HepG2 (cell line): ENCODE results near the gene OR13J1. TPM values are rescaled to one million over a fixed set of nuclear protein-coding genes. Genes with fewer than 3 reads are reported as not detected.

Experiments used
- FOXA3 ChIP-seq: IDR thresholded peaks from 2 replicates; pipeline ENCODE4 v1.6.1; 2016; ENCODE audit warnings: missing genetic modification reagents, missing compliant biosample characterization
- HOXA9 ChIP-seq: sonication (generic); formaldehyde crosslinking; IDR thresholded peaks from 2 replicates; pipeline ENCODE4 v1.8.1; 2022; ENCODE audit warnings: missing genetic modification reagents, mild to moderate bottlenecking, moderate library complexity, borderline replicate concordance
- KDM3A ChIP-seq: IDR thresholded peaks from 2 replicates; pipeline ENCODE4 v1.6.1; 2018; ENCODE audit warnings: low read depth, missing compliant biosample characterization
- MTA3 ChIP-seq: sonication (generic); formaldehyde crosslinking; IDR thresholded peaks from 2 replicates; pipeline ENCODE4 v1.4.0; 2020; ENCODE audit warnings: missing genetic modification reagents
- MTF2 ChIP-seq: sonication (generic); formaldehyde crosslinking; IDR thresholded peaks from 2 replicates; pipeline ENCODE4 v1.5.0; 2020; ENCODE audit warnings: missing genetic modification reagents, borderline replicate concordance
- NPAS2 ChIP-seq: sonication (generic); formaldehyde crosslinking; IDR thresholded peaks from 2 replicates; pipeline ENCODE4 v1.8.0; 2022; ENCODE audit warnings: mild to moderate bottlenecking, missing genetic modification reagents, borderline replicate concordance
- POLR2AphosphoS5 ChIP-seq: IDR thresholded peaks from 2 replicates; pipeline ENCODE4 v1.6.1; 2012; ENCODE audit warnings: low read depth, low read length
- RORA ChIP-seq: sonication (generic); formaldehyde crosslinking; IDR thresholded peaks from 2 replicates; pipeline ENCODE4 v1.5.0; 2020; ENCODE audit warnings: mild to moderate bottlenecking, missing genetic modification reagents, moderate library complexity
- SMYD3 ChIP-seq: sonication (generic); formaldehyde crosslinking; IDR thresholded peaks from 2 replicates; pipeline ENCODE4 v1.8.1; 2023; ENCODE audit warnings: mild to moderate bottlenecking, missing genetic modification reagents
- THAP11 ChIP-seq: IDR thresholded peaks from 2 replicates; pipeline ENCODE4 v1.6.1; 2016; ENCODE audit warnings: missing biosample characterization, missing genetic modification reagents
- YY1 ChIP-seq: IDR thresholded peaks from 2 replicates; pipeline ENCODE4 v1.6.1; 2011; ENCODE audit warnings: low read length, low read depth, moderate library complexity, mild to moderate bottlenecking; ENCODE audit not compliant: insufficient read depth, insufficient replicate concordance
- ZNF207 ChIP-seq: fragments of 450-650 bp; IDR thresholded peaks from 2 replicates; pipeline ENCODE4 v1.6.1; 2016; ENCODE audit warnings: antibody characterized with exemption, borderline replicate concordance
- ZNF235 ChIP-seq: sonication (generic); formaldehyde crosslinking; IDR thresholded peaks from 2 replicates; pipeline ENCODE4 v1.8.1; 2023; ENCODE audit warnings: mild to moderate bottlenecking, missing genetic modification reagents, borderline replicate concordance
- ZNF335 ChIP-seq: sonication (generic); formaldehyde crosslinking; IDR thresholded peaks from 2 replicates; pipeline ENCODE4 v1.4.0; 2020; ENCODE audit warnings: missing genetic modification reagents
- ZNF776 ChIP-seq: sonication (generic); formaldehyde crosslinking; IDR thresholded peaks from 2 replicates; pipeline ENCODE4 v1.4.0; 2020; ENCODE audit warnings: mild to moderate bottlenecking, missing genetic modification reagents
- polyA plus RNA-seq, 8 experiments: library from polyadenylated mRNA; depleted of rRNA in 3 of 8; stranded (reverse) in 7 of 8; unstranded in 1 of 8; fragments of >200 nt; fragmentation: Illumina TruSeq in 4 of 8; extraction: Trizol in 4 of 8; gene quantifications; 2 replicates each; pipeline versions ENCODE4 v1.2.1 to v1.2.3, GENCODE V29; 2011 to 2016; ENCODE audit warnings: low read depth in 4 of 8, missing spikeins in 1 of 8, mixed read lengths in 1 of 8; ENCODE audit not compliant: insufficient read depth in 1 of 8
- total RNA-seq, 5 experiments: library from RNA; depleted of rRNA; stranded (reverse); fragments of >200 nt; fragmentation: Illumina TruSeq; extraction: Trizol; gene quantifications; 2 replicates each; pipeline ENCODE4 v1.2.3, GENCODE V29; 2016; ENCODE audit warnings: low read depth in 1 of 5
- TF ChIP-seq, protein P1 (sequence below): sonication (generic); formaldehyde crosslinking; IDR thresholded peaks from 2 replicates; pipeline ENCODE4 v1.8.1; 2023; ENCODE audit warnings: mild to moderate bottlenecking, missing genetic modification reagents
- TF ChIP-seq, protein P2 (sequence below): IDR thresholded peaks from 2 replicates; pipeline ENCODE4 v1.6.1; 2012; ENCODE audit warnings: low read depth, low read length, improper control_type of control experiment
- TF ChIP-seq, protein P3 (sequence below): sonication (generic); formaldehyde crosslinking; IDR thresholded peaks from 2 replicates; pipeline ENCODE4 v1.4.0; 2020; ENCODE audit warnings: missing genetic modification reagents, mild to moderate bottlenecking, borderline replicate concordance
- TF ChIP-seq, protein P4 (sequence below): sonication (generic); formaldehyde crosslinking; IDR thresholded peaks from 2 replicates; pipeline ENCODE4 v1.4.0; 2020; ENCODE audit warnings: mild to moderate bottlenecking, missing genetic modification reagents
- TF ChIP-seq, protein P5 (sequence below), 2 experiments: sonication (generic) in 1 of 2; formaldehyde crosslinking in 1 of 2; IDR thresholded peaks; 2 replicates each; pipeline versions ENCODE4 v1.4.0 to v1.6.1; 2018 to 2020; ENCODE audit warnings: missing genetic modification reagents in 2 of 2, borderline replicate concordance in 1 of 2, low read depth in 1 of 2, mild to moderate bottlenecking in 1 of 2, missing biosample characterization in 1 of 2

Gene OR13J1
- total and polyA plus RNA-seq, 2 of the 13 experiments (the other 11 are each of a cell fraction or from before 2014, with no cell fraction given), result not detected

DNA sequence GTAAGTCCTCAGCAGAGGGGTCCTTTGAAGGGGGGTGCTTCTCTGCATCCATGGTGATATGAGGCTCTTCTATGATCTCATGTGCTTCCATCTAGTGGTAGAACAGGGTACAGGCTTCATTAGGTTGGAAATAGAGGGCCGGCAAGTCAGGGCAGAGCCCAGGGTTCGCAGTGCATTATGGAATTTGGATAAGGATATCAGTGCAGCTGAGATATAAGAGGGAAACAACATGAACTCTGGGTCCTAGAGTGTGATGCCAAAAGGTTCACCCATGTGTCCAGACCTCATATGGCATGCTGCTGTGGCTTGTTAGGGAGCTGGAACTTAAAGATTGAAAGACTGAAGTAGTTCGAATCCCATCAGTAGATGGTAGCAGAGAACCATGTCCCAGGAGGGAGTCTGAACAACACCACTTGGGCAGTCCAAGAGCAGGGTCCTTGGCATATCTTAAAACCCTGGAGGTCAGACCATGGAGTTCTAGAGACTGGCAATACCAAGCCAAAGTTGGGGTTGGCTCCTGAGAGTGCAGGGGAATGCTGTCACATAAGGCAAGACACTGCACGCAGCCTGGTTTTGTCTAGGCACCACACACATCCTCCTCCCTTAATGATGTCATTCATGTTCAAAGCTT lies 44.0 kb downstream of the OR13J1 start (continued):
- no peak for TF ChIP-seq ZNF235
- TF ChIP-seq HOXA9 (CRISPR knock-in tag), result no peak
- TF ChIP-seq NPAS2 (CRISPR knock-in tag), result no peak
- no peak for TF ChIP-seq KDM3A
- TF ChIP-seq RORA, result no peak
- TF ChIP-seq, protein P1, sequence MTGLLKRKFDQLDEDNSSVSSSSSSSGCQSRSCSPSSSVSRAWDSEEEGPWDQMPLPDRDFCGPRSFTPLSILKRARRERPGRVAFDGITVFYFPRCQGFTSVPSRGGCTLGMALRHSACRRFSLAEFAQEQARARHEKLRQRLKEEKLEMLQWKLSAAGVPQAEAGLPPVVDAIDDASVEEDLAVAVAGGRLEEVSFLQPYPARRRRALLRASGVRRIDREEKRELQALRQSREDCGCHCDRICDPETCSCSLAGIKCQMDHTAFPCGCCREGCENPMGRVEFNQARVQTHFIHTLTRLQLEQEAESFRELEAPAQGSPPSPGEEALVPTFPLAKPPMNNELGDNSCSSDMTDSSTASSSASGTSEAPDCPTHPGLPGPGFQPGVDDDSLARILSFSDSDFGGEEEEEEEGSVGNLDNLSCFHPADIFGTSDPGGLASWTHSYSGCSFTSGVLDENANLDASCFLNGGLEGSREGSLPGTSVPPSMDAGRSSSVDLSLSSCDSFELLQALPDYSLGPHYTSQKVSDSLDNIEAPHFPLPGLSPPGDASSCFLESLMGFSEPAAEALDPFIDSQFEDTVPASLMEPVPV (CRISPR knock-in tag), result 0 out of 2 replicates have a peak, but pooled peaks have one; percentile 27
- TF ChIP-seq, protein P2, sequence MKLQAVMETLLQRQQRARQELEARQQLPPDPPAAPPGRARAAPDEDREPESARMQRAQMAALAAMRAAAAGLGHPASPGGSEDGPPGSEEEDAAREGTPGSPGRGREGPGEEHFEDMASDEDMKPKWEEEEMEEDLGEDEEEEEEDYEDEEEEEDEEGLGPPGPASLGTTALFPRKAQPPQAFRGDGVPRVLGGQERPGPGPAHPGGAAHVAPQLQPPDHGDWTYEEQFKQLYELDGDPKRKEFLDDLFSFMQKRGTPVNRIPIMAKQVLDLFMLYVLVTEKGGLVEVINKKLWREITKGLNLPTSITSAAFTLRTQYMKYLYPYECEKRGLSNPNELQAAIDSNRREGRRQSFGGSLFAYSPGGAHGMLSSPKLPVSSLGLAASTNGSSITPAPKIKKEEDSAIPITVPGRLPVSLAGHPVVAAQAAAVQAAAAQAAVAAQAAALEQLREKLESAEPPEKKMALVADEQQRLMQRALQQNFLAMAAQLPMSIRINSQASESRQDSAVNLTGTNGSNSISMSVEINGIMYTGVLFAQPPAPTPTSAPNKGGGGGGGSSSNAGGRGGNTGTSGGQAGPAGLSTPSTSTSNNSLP, result no peak
- no peak for TF ChIP-seq MTF2 (CRISPR knock-in tag)
- TF ChIP-seq ZNF776 (CRISPR knock-in tag), result no peak
- TF ChIP-seq YY1, result no peak
- TF ChIP-seq, protein P3, sequence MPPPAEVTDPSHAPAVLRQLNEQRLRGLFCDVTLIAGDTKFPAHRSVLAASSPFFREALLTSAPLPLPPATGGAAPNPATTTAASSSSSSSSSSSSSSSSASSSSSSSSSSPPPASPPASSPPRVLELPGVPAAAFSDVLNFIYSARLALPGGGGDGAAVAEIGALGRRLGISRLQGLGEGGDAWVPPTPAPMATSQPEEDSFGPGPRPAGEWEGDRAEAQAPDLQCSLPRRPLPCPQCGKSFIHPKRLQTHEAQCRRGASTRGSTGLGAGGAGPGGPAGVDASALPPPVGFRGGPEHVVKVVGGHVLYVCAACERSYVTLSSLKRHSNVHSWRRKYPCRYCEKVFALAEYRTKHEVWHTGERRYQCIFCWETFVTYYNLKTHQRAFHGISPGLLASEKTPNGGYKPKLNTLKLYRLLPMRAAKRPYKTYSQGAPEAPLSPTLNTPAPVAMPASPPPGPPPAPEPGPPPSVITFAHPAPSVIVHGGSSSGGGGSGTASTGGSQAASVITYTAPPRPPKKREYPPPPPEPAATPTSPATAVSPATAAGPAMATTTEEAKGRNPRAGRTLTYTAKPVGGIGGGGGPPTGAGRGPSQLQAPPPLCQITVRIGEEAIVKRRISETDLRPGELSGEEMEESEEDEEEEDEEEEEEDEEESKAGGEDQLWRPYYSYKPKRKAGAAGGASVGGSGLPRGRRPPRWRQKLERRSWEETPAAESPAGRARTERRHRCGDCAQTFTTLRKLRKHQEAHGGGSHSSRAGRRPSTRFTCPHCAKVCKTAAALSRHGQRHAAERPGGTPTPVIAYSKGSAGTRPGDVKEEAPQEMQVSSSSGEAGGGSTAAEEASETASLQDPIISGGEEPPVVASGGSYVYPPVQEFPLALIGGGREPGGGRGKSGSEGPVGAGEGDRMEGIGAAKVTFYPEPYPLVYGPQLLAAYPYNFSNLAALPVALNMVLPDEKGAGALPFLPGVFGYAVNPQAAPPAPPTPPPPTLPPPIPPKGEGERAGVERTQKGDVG (CRISPR knock-in tag), result no peak
- 0 out of 2 replicates have a peak, but pooled peaks have one; percentile 6 for TF ChIP-seq FOXA3
- no peak for TF ChIP-seq POLR2AphosphoS5
- TF ChIP-seq, protein P4, sequence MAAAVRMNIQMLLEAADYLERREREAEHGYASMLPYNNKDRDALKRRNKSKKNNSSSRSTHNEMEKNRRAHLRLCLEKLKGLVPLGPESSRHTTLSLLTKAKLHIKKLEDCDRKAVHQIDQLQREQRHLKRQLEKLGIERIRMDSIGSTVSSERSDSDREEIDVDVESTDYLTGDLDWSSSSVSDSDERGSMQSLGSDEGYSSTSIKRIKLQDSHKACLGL (CRISPR knock-in tag), result no peak
- TF ChIP-seq SMYD3 (CRISPR knock-in tag), result 0 out of 2 replicates have a peak, but pooled peaks have one; percentile 34
- no peak for TF ChIP-seq ZNF207
- TF ChIP-seq ZNF335, result no peak
- TF ChIP-seq THAP11, result no peak
- no peak for TF ChIP-seq MTA3 (CRISPR knock-in tag)
- TF ChIP-seq, protein P5, sequence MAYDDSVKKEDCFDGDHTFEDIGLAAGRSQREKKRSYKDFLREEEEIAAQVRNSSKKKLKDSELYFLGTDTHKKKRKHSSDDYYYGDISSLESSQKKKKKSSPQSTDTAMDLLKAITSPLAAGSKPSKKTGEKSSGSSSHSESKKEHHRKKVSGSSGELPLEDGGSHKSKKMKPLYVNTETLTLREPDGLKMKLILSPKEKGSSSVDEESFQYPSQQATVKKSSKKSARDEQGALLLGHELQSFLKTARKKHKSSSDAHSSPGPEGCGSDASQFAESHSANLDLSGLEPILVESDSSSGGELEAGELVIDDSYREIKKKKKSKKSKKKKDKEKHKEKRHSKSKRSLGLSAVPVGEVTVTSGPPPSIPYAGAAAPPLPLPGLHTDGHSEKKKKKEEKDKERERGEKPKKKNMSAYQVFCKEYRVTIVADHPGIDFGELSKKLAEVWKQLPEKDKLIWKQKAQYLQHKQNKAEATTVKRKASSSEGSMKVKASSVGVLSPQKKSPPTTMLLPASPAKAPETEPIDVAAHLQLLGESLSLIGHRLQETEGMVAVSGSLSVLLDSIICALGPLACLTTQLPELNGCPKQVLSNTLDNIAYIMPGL (CRISPR knock-in tag; IDR thresholded peaks at IDR 0.05; ENCODE audit: borderline replicate concordance in 1 of 2, low read depth in 1 of 2), result peak; percentile 25 to 46; a peak in 1 of 4 replicates
